Measurements from ENCODE around the gene CANX. TPM values are rescaled to one million over a fixed set of nuclear protein-coding genes. Genes with fewer than 3 reads are reported as not detected.
"Not testable (repeated sequence)": the region's sequence is repeated elsewhere in the genome, so short reads cannot be mapped to it uniquely, and the experiment has no call there.

Gene CANX
- total and polyA plus RNA-seq, 8 donors = 344 to 872 (median 422) TPM

GRCh38 chr5:179733772-179734126, 35.0 kb downstream of the CANX start:
- no peak for ATAC-seq
- intact Hi-C loops (cut with DNase I) = no loop called here
- Histone ChIP-seq H3K36me3 (peaks cover 0 to 25% of the 10 kb centered on the region in 2 donors), H3K27me3 (no peaks in the 10 kb centered on the region), H3K4me3 (peak overlapping the region; percentile 64 to 81), H3K27ac (peak overlapping the region; percentile 95 to 96), H3K9me3 (no peaks in the 10 kb centered on the region), H3K4me1 (peaks cover 10 to 79% of the 10 kb centered on the region in 2 donors)
- DNase-seq = no peak
- no peak for TF ChIP-seq CTCF (IDR thresholded peaks at IDR 0.05)

GRCh38 chr5:179734536-179735164, 35.9 kb downstream of the CANX start:
- peaks cover 0 to 16% of the 10 kb centered on the region in 2 donors for H3K36me3 ChIP-seq
- intact Hi-C loops (cut with DNase I) = no loop called here
- DNase-seq (no peak), ATAC-seq (no peak)
- H3K27me3 ChIP-seq = no peaks in the 10 kb centered on the region
- no peak for TF ChIP-seq CTCF (IDR thresholded peaks at IDR 0.05)
- H3K4me3 ChIP-seq = peak overlapping the region in 1 of 2 donors; percentile 81
- H3K9me3 ChIP-seq = no peaks in the 10 kb centered on the region
- peaks cover 10 to 81% of the 10 kb centered on the region in 2 donors for H3K4me1 ChIP-seq
- peak overlapping the region; percentile 95 to 96 for H3K27ac ChIP-seq

- Histone ChIP-seq H3K4me1 (peaks cover 9 to 54% of the 10 kb centered on the region in 2 donors), H3K36me3 (peaks cover 0 to 4% of the 10 kb centered on the region in 2 donors), H3K4me3 (no peak overlapping the region), H3K9me3 (no peaks in the 10 kb centered on the region), H3K27ac (peak overlapping the region in 1 of 2 donors; percentile 41), H3K27me3 (no peaks in the 10 kb centered on the region)
- no peak for TF ChIP-seq CTCF (IDR thresholded peaks at IDR 0.05)
- intact Hi-C loops (cut with DNase I) = no loop called here
- DNase-seq (no peak), ATAC-seq (no peak)
These were observed 40.0 kb downstream of the CANX start for GRCh38 chr5:179738742-179739141.

DNA sequence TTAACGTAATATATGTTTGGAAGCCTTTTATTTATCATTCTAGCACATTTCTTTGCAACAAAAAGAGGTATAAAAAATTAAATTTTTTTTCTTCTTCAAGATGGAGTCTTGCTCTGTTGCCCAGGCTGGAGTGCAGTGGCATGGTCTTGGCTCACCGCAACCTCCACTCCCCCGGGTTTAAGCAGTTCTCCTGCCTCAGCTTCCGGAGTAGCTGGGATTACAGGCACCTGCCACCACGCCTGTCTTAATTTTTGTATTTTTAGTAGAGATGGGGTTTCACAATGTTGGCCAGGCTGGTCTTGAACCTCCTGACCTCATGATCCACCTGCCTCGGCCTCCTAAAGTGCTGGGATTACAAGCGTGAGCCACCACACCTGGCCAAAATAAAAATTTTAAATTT, 45.3 kb downstream of the CANX start:
- H3K27ac ChIP-seq; H3K9me3 ChIP-seq; H3K4me3 ChIP-seq; intact Hi-C loops (cut with DNase I); H3K27me3 ChIP-seq; H3K36me3 ChIP-seq; ATAC-seq; DNase-seq: not testable (repeated sequence)
- H3K4me1 ChIP-seq = peaks cover 0 to 28% of the 10 kb centered on the region in 2 donors

GRCh38 chr5:179746872-179747271, 48.1 kb downstream of the CANX start:
- H3K4me1 ChIP-seq = peaks cover 0 to 27% of the 10 kb centered on the region in 2 donors
- no peak for ATAC-seq
- H3K9me3 ChIP-seq = no peaks in the 10 kb centered on the region
- H3K4me3 ChIP-seq = no peak overlapping the region
- DNase-seq = no peak
- H3K36me3 ChIP-seq = peaks cover 0 to 13% of the 10 kb centered on the region in 2 donors
- no peaks in the 10 kb centered on the region for H3K27me3 ChIP-seq
- H3K27ac ChIP-seq = no peak overlapping the region
- no peak for TF ChIP-seq CTCF (IDR thresholded peaks at IDR 0.05)
- intact Hi-C loops (cut with DNase I) = no loop called here

- ATAC-seq = no peak
- DNase-seq = no peak
- H3K27ac ChIP-seq = no peak overlapping the region
- no peaks in the 10 kb centered on the region for H3K27me3 ChIP-seq
- no peak for TF ChIP-seq CTCF (IDR thresholded peaks at IDR 0.05)
- intact Hi-C loops (cut with DNase I) = no loop called here
- peaks cover 0 to 27% of the 10 kb centered on the region in 2 donors for H3K4me1 ChIP-seq
- H3K36me3 ChIP-seq = peaks cover 0 to 13% of the 10 kb centered on the region in 2 donors
- no peaks in the 10 kb centered on the region for H3K9me3 ChIP-seq
- H3K4me3 ChIP-seq = no peak overlapping the region
These were observed 49.0 kb downstream of the CANX start for GRCh38 chr5:179747811-179748210.

Data from left lung (tissue), 10 donors.